LHCN-M2 (cell line): Measurements from ENCODE around the gene UNC50. TPM values are rescaled to one million over a fixed set of nuclear protein-coding genes. Genes with fewer than 3 reads are reported as not detected.

Experiments used
- DNase-seq: peaks from one replicate; pipeline ENCODE4 v3.0.0-alpha.2; 2012; ENCODE audit warnings: low read depth
- total RNA-seq: library from RNA; depleted of rRNA; stranded (reverse); fragments of >200 nt; gene quantifications from 2 replicates; pipeline ENCODE4 v1.2.3, GENCODE V29; 2014; rRNA removed

Gene UNC50
- total RNA-seq, 1 experiment from 2014 or later = 56.1 TPM

DNA sequence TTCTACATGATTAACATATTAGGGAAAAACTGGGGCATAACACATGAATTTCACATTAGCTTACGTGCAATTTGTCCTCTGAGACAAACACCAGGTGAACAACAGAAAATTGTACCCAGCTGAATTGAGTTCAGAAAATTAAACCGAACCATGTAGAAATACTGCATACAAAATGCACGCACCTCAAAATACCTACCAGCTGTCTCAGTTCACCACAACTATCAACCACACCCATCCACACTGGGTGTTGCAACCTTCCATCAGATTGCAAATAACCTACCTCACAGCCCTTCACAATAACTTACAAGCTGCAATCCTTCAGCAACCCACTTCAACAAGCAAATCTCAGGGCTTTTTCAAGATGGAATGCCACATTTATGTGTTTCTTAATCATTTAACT is 55.9 kb downstream of the UNC50 start:
- DNase-seq = no peak

DNA sequence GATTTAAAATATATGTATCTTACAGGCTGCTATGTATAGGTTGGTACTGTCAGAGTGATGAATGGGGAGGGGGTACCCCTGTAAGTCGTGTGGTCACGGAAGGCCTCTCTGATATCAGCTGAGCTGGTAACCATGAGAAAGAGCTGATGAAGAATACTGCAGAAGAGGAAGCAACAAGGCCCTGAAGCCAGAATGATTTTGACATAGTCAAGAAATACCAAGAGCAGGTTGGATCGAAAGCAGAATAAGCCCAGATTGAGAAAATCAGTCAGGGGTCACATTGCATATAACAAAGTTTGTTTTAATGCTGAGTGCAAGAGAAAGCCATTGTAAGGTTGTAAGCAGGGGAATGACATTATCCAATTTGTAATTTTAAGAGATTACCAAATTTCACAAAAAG is 57.3 kb downstream of the UNC50 start:
- no peak for DNase-seq

Other genes starting within 250 kb of the UNC50 start
- 11.8 and 13.9 TPM in 2 replicates for gene INPP4A, start 163.7 kb upstream of the UNC50 start, total RNA-seq
- 28.3 and 29.1 TPM in 2 replicates for gene COA5, start 77 bp upstream of the UNC50 start, total RNA-seq
- 0.17 TPM in 1 of 2 replicates, not detected in the other for gene MGAT4A, start 122.5 kb downstream of the UNC50 start, total RNA-seq